H1 (cell line): ENCODE results near the gene GAS7.

ENCODE experiments used
- ATF2 ChIP-seq: IDR thresholded peaks from 2 replicates; pipeline ENCODE4 v1.6.1; 2012; ENCODE audit warnings: low read length, inconsistent platforms
- CTCF ChIP-seq, 3 experiments: IDR thresholded peaks; 1 replicate in 2 of 3; 2 replicates in 1 of 3; pipeline versions ENCODE4 v1.5.1 to v1.6.1; 2011; ENCODE audit warnings: low read length in 3 of 3, mild to moderate bottlenecking in 3 of 3, inconsistent platforms in 2 of 3, low read depth in 1 of 3, moderate library complexity in 1 of 3; ENCODE audit not compliant: insufficient read depth in 1 of 3; ENCODE audit errors: control extremely low read depth in 1 of 3
- EP300 ChIP-seq, 2 experiments: IDR thresholded peaks; 1 replicate in 1 of 2; 2 replicates in 1 of 2; pipeline ENCODE4 v1.6.1; 2011 to 2012; ENCODE audit warnings: low read depth in 2 of 2, low read length in 2 of 2, mild to moderate bottlenecking in 2 of 2, borderline replicate concordance in 1 of 2, inconsistent platforms in 1 of 2, moderate library complexity in 1 of 2
- MAX ChIP-seq: IDR thresholded peaks from 2 replicates; pipeline ENCODE4 v1.6.1; 2012; ENCODE audit warnings: inconsistent platforms
- POU5F1 ChIP-seq: IDR thresholded peaks from 2 replicates; pipeline ENCODE4 v1.6.1; 2011; ENCODE audit warnings: low read depth, mild to moderate bottlenecking, low read length, moderate library complexity
- RFX5 ChIP-seq: IDR thresholded peaks from 2 replicates; pipeline ENCODE4 v1.6.1; 2011; ENCODE audit warnings: low read depth, low read length, improper control_type of control experiment, borderline replicate concordance
- SP1 ChIP-seq: IDR thresholded peaks from 2 replicates; pipeline ENCODE4 v1.6.1; 2011; ENCODE audit warnings: low read depth, low read length
- SUZ12 ChIP-seq: fragments of 200-600 bp; sonication (generic); IDR thresholded peaks from 2 replicates; pipeline ENCODE4 v1.6.1; 2012; ENCODE audit warnings: mild to moderate bottlenecking, inconsistent platforms, low read length, moderate library complexity, mixed read lengths

DNA sequence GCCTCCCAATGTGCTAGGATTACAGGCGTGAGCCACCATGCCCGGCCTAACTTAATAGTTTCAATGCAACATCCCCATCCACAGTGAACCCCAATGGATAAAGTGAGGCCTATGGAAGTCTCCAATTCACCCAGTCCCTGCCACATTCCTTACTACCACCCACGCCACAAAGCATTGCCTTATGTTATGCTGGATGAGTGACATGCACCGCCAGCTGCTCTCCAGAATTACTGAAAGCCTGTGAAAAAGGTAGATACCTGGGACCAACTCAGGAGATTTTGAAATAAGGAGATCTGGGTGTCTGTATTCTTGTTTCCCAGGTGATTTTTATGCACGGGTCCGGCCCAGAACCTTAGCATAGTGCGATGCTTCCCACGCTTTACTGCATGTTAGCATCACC lies 16.9 kb upstream of the GAS7 start:
- TF ChIP-seq EP300 (IDR thresholded peaks at IDR 0.05; ENCODE audit: borderline replicate concordance in 1 of 2, low read depth in 2 of 2, low read length in 2 of 2) (no peak), CTCF (IDR thresholded peaks at IDR 0.05; ENCODE audit: control extremely low read depth in 1 of 3, insufficient read depth in 1 of 3, low read depth in 1 of 3, low read length in 3 of 3) (no peak), SP1 (no peak), ATF2 (no peak), MAX (no peak), RFX5 (no peak), SUZ12 (no peak), POU5F1 (no peak)
